ENCODE measurements around the gene RPUSD4. TPM values are rescaled to one million over a fixed set of nuclear protein-coding genes. Genes with fewer than 3 reads are reported as not detected.

RPUSD4 gene
- total and polyA plus RNA-seq, 10 of the 15 experiments (the other 5 are each of a cell fraction or from before 2014, with no cell fraction given), result 24.5 to 47.6 (median 31.7) TPM

GRCh38 chr11:126224647-126225294 lies 13.3 kb upstream of the RPUSD4 start:
- in situ Hi-C loops (cut with MboI), result no loop called here
- CTCF ChIA-PET, result interaction anchor here (1.0 kb wide), 1 partner anchor 256 kb away, joined by 4 read pairs; no protein-coding TSS in a partner anchor

More at GRCh38 chr11:126224647-126225294, 13.3 kb upstream of the RPUSD4 start:
- no peak for DNase-seq (ENCODE audit: low read depth, low spot score)
- FAIRE-seq, result no peak
- ATAC-seq, result no peak
- Histone ChIP-seq H3K27ac (ENCODE audit: control insufficient read depth, insufficient read depth) (no peak overlapping the region), H3K27me3 (replicated peaks in 1 of 2; ENCODE audit: control insufficient read depth in 2 of 2, insufficient read depth in 2 of 2, low read length in 1 of 2) (no peaks in the 10 kb centered on the region), H2AFZ (ENCODE audit: control insufficient read depth, low read depth, low read length) (no peak overlapping the region), H3K79me2 (ENCODE audit: control insufficient read depth, insufficient read depth, low read length) (peaks cover 5% of the 10 kb centered on the region), H3K4me3 (no peak overlapping the region), H3K4me2 (ENCODE audit: control insufficient read depth, insufficient read depth) (no peak overlapping the region), H3K9me3 (replicated peaks; ENCODE audit: control insufficient read depth, insufficient read depth, low read length) (no peaks in the 10 kb centered on the region), H3K36me3 (ENCODE audit: control insufficient read depth in 2 of 2, insufficient read depth in 2 of 2, low read length in 1 of 2) (peaks cover 0 to 1% of the 10 kb centered on the region in 2 experiments; a peak in 2 of 4 replicates), H3K4me1 (ENCODE audit: control insufficient read depth, insufficient read depth, low read length) (peaks cover 5% of the 10 kb centered on the region), H3K9ac (ENCODE audit: control insufficient read depth, insufficient read depth, low read length) (no peak overlapping the region), H4K20me1 (ENCODE audit: control insufficient read depth, insufficient read depth) (no peaks in the 10 kb centered on the region)
- ChIA-PET SMC1A (ENCODE audit: uncharacterized antibody, unreplicated experiment) (interaction anchor here (1.4 kb wide), 1 partner anchor 8 kb away, joined by 3 read pairs; no protein-coding TSS in a partner anchor), RAD21 (ENCODE audit: unreplicated experiment) (no interaction called here), POLR2A (interaction anchor here (0.6 kb wide), 1 partner anchor 331 kb away, joined by 3 read pairs; no protein-coding TSS in a partner anchor)
- intact Hi-C loops (cut with micrococcal nuclease; ENCODE audit: unreplicated experiment), result no loop called here
- BruUV-seq (replicated peaks), result no TSS peak
- WGBS (ENCODE audit: insufficient coverage, insufficient replicate concordance, low lambda C conversion rate, missing lambda C conversion rate), result over 99% methylated on average over 6 of the region's 6 CpGs
- TF ChIP-seq NFIC (IDR thresholded peaks at IDR 0.05; ENCODE audit: low read depth, low read length) (no peak), WRNIP1 (IDR thresholded peaks at IDR 0.05; ENCODE audit: borderline replicate concordance, low read depth, low read length) (no peak), SPI1 (IDR thresholded peaks at IDR 0.05; ENCODE audit: borderline replicate concordance, insufficient read depth, low read depth, low read length) (no peak), GABPA (IDR thresholded peaks at IDR 0.05; ENCODE audit: low read depth) (no peak), USF1 (IDR thresholded peaks at IDR 0.05; ENCODE audit: borderline replicate concordance, extremely low read length, insufficient read depth, low read depth, low read length) (no peak), YY1 (IDR thresholded peaks at IDR 0.05; ENCODE audit: low read depth, low read length) (no peak), SMC3 (IDR thresholded peaks at IDR 0.05; ENCODE audit: borderline replicate concordance, low read length) (no peak), NR2F1 (conservative IDR thresholded peaks at IDR 0.05) (no peak), NFYB (IDR thresholded peaks at IDR 0.05; ENCODE audit: insufficient read depth, low read depth, low read length) (no peak), E2F4 (IDR thresholded peaks at IDR 0.05; ENCODE audit: low read depth, low read length) (no peak), HDGF (IDR thresholded peaks at IDR 0.05) (no peak), NR2C2 (IDR thresholded peaks at IDR 0.05; ENCODE audit: borderline replicate concordance, control insufficient read depth, insufficient read length, low read depth) (no peak), ETV6 (conservative IDR thresholded peaks at IDR 0.05 in 1 of 2, IDR thresholded peaks at IDR 0.05 in 1 of 2; ENCODE audit: borderline replicate concordance in 1 of 2, low read depth in 1 of 2) (no peak), RB1 (IDR thresholded peaks at IDR 0.05; ENCODE audit: borderline replicate concordance) (no peak)

Measured in GM12878 (cell line).